Measurements from ENCODE around the gene CEACAM19.
"Not testable (repeated sequence)": the region's sequence is repeated elsewhere in the genome, so short reads cannot be mapped to it uniquely, and the experiment has no call there.

The CEACAM19 gene

GRCh38 chr19:44671400-44671799 lies at the start of gene CEACAM19:
CEACAM19 (plus strand) TSS chr19:44671482; CDS start chr19:44671932, 450 bp downstream.
- DNase-seq (ENCODE audit: low spot score), result no peak

- DNase-seq (ENCODE audit: low spot score), result no peak
Observed at GRCh38 chr19:44623080-44623479, 48.2 kb upstream of the CEACAM19 start.

- DNase-seq (ENCODE audit: low spot score), result no peak
Observed at GRCh38 chr19:44623626-44624025, 47.7 kb upstream of the CEACAM19 start.

GRCh38 chr19:44624840-44625354 lies 46.4 kb upstream of the CEACAM19 start:
- no peak for DNase-seq (ENCODE audit: low spot score)

- not testable (repeated sequence) for DNase-seq (ENCODE audit: low spot score)
Observed at GRCh38 chr19:44625637-44626036, 45.6 kb upstream of the CEACAM19 start.

- no peak for DNase-seq (ENCODE audit: low spot score)
Observed at GRCh38 chr19:44626048-44626624, 45.1 kb upstream of the CEACAM19 start.

- no peak for DNase-seq (ENCODE audit: low spot score)
Observed at GRCh38 chr19:44627631-44628030, 43.7 kb upstream of the CEACAM19 start.

GRCh38 chr19:44628793-44629192 lies 42.5 kb upstream of the CEACAM19 start:
- DNase-seq (ENCODE audit: low spot score), result no peak

- DNase-seq (ENCODE audit: low spot score), result not testable (repeated sequence)
Observed at GRCh38 chr19:44631611-44632010, 39.7 kb upstream of the CEACAM19 start.

- DNase-seq (ENCODE audit: low spot score), result not testable (repeated sequence)
Observed at GRCh38 chr19:44634058-44634457, 37.2 kb upstream of the CEACAM19 start.

GRCh38 chr19:44634785-44635184 lies 36.5 kb upstream of the CEACAM19 start:
- DNase-seq (ENCODE audit: low spot score), result no peak

GRCh38 chr19:44635581-44636438 lies 35.5 kb upstream of the CEACAM19 start:
- no peak for DNase-seq (ENCODE audit: low spot score)

- DNase-seq (ENCODE audit: low spot score), result no peak
Observed at GRCh38 chr19:44636439-44637389, 34.6 kb upstream of the CEACAM19 start.

GRCh38 chr19:44637390-44637764 lies 33.9 kb upstream of the CEACAM19 start:
- no peak for DNase-seq (ENCODE audit: low spot score)

- DNase-seq (ENCODE audit: low spot score), result no peak
Observed at GRCh38 chr19:44640518-44640917, 30.8 kb upstream of the CEACAM19 start.

GRCh38 chr19:44641501-44642265 lies 29.6 kb upstream of the CEACAM19 start:
- DNase-seq (ENCODE audit: low spot score), result no peak

- DNase-seq (ENCODE audit: low spot score), result no peak
Observed at GRCh38 chr19:44642377-44642776, 28.9 kb upstream of the CEACAM19 start.

GRCh38 chr19:44643605-44644401 lies 27.5 kb upstream of the CEACAM19 start, which contains the start of gene PVR:
PVR (plus strand) TSS chr19:44643910; CDS start chr19:44644097, 187 bp downstream.
- peak; percentile 56 for DNase-seq (ENCODE audit: low spot score)

GRCh38 chr19:44644402-44645016 lies 26.8 kb upstream of the CEACAM19 start:
- DNase-seq (ENCODE audit: low spot score), result no peak

All from putamen (tissue), 1 donor.